HepG2 (cell line): ENCODE data around the gene TIRAP. TPM values are rescaled to one million over a fixed set of nuclear protein-coding genes. Genes with fewer than 3 reads are reported as not detected.
A peak's percentile ranks its signal among the peaks of the same experiment; 100 is the strongest.

Source experiments
- ATAC-seq: fragments of 200-7000 bp; cut with Tn5 transposase; 3 replicates; pipeline ENCODE4 v1.9.1; 2020; ENCODE audit warnings: mild to moderate bottlenecking, moderate library complexity
- BruUV-seq: library from RNA; stranded (reverse); fragments of 400-500 nt; replicated peaks from 2 replicates; lab custom pipeline; 2021; lab: Mats Ljungman, UMichigan
- CTCF ChIA-PET: fragments of 300-600 bp; formaldehyde crosslinking; extraction: SDS; loops from one replicate; lab custom pipeline; 2021; ENCODE audit warnings: low total read pairs, inconsistent platforms, low intra/inter-chr PET ratio; lab: Yijun Ruan, JAX
- POLR2A ChIA-PET: fragments of 350-600 bp; sonication (Branson Sonifier 250); formaldehyde crosslinking; loops from one replicate; lab custom pipeline; 2020; ENCODE audit warnings: antibody characterized with exemption, inconsistent platforms; lab: Yijun Ruan, JAX
- DNase-seq: peaks from one replicate; pipeline ENCODE4 v3.0.0-alpha.2; 2015; ENCODE audit warnings: low spot score
- FAIRE-seq: peaks from 3 replicates; lab custom pipeline; 2011; peaks lifted over from hg19 to GRCh38; lab: Jason Lieb, UNC
- H2AFZ ChIP-seq: one replicate; pipeline ENCODE4 v1.6.1; 2011; ENCODE audit warnings: low read length, inconsistent platforms
- H3K27ac ChIP-seq: fragments of 300-600 bp; 3 replicates; pipeline ENCODE4 v1.8.0; 2011; ENCODE audit warnings: mixed run types, mild to moderate bottlenecking, mixed read lengths, low read length, inconsistent platforms; ENCODE audit not compliant: insufficient read depth; ENCODE audit errors: extremely low read length
- H3K27me3 ChIP-seq, 2 experiments: fragments of 200-600 bp in 1 of 2; 2 replicates in 1 of 2; 3 replicates in 1 of 2; pipeline versions ENCODE4 v1.6.0 to v1.8.0; 2011; ENCODE audit warnings: low read length in 2 of 2, mild to moderate bottlenecking in 2 of 2, moderate library complexity in 2 of 2, inconsistent platforms in 1 of 2; ENCODE audit not compliant: insufficient read depth in 2 of 2, control insufficient read depth in 1 of 2
- H3K36me3 ChIP-seq, 2 experiments: fragments of 200-600 bp in 1 of 2; replicated peaks in 1 of 2; 2 replicates in 1 of 2; 3 replicates in 1 of 2; pipeline versions ENCODE4 v1.5.1 to v1.8.0; 2011; ENCODE audit warnings: low read length in 2 of 2, inconsistent platforms in 1 of 2; ENCODE audit not compliant: insufficient read depth in 2 of 2, control insufficient read depth in 1 of 2
- H3K4me1 ChIP-seq: 2 replicates; pipeline ENCODE4 v1.5.1; 2012; ENCODE audit warnings: low read length, inconsistent platforms; ENCODE audit not compliant: insufficient read depth
- H3K4me2 ChIP-seq: 2 replicates; pipeline ENCODE4 v1.6.0; 2011; ENCODE audit warnings: low read depth, low read length, inconsistent platforms
- H3K4me3 ChIP-seq, 3 experiments: fragments of 200-600 bp in 1 of 3; sonication (generic), shearing (Covaris generic) in 1 of 3; replicated peaks in 1 of 3; 2 replicates each; pipeline ENCODE4 v1.5.1; 2011 to 2016; ENCODE audit warnings: low read length in 3 of 3, inconsistent platforms in 2 of 3, low read depth in 2 of 3, mild to moderate bottlenecking in 2 of 3, control low read depth in 1 of 3, mixed read lengths in 1 of 3; ENCODE audit not compliant: insufficient read depth in 1 of 3
- H3K79me2 ChIP-seq: one replicate; pipeline ENCODE4 v1.6.1; 2011; ENCODE audit warnings: low read length, inconsistent platforms; ENCODE audit not compliant: insufficient read depth
- H3K9ac ChIP-seq: 2 replicates; pipeline ENCODE4 v1.6.0; 2011; ENCODE audit warnings: mild to moderate bottlenecking, low read depth, low read length, inconsistent platforms; ENCODE audit not compliant: insufficient read depth
- H3K9me3 ChIP-seq: 2 replicates; pipeline ENCODE4 v1.5.1; 2012; ENCODE audit warnings: mild to moderate bottlenecking, low read length
- H4K20me1 ChIP-seq: 2 replicates; pipeline ENCODE4 v1.6.0; 2011; ENCODE audit warnings: inconsistent platforms, mild to moderate bottlenecking, low read length, moderate library complexity; ENCODE audit not compliant: insufficient read depth
- ATF7 ChIP-seq, 2 experiments: fragments of 450-650 bp in 1 of 2; sonication (generic) in 1 of 2; formaldehyde crosslinking in 1 of 2; IDR thresholded peaks; 2 replicates each; pipeline versions ENCODE4 v1.4.0 to v1.6.1; 2016 to 2020; ENCODE audit warnings: antibody characterized with exemption in 1 of 2, mild to moderate bottlenecking in 1 of 2, missing genetic modification reagents in 1 of 2
- POLR2AphosphoS5 ChIP-seq: IDR thresholded peaks from 2 replicates; pipeline ENCODE4 v1.6.1; 2012; ENCODE audit warnings: low read depth, low read length
- RBM22 ChIP-seq: fragments of 200-400 bp; formaldehyde crosslinking; optimal IDR thresholded peaks from 2 replicates; pipeline ENCODE3; 2017; ENCODE audit warnings: mild to moderate bottlenecking, low read length, moderate library complexity
- ZBTB4 ChIP-seq: sonication (generic); formaldehyde crosslinking; IDR thresholded peaks from 2 replicates; pipeline ENCODE4 v1.4.0; 2020; ENCODE audit warnings: missing genetic modification reagents, mild to moderate bottlenecking, borderline replicate concordance
- WGBS: methylation state at CpG from one replicate; pipeline ENCODE4 v1.1.6; 2017; ENCODE audit warnings: low lambda C conversion rate; 5-methylcytosine and 5-hydroxymethylcytosine counted together
- in situ Hi-C: cut with HindIII; loops from 2 replicates; pipeline ENCODE4 v1.10.0; 2017; ENCODE audit warnings: low pct_unique_long_range_greater_than_20kb; ENCODE audit not compliant: extremely low pct_ligation_motif_present
- intact Hi-C: fragments of 100-400 bp; cut with micrococcal nuclease; formaldehyde crosslinking; loops from one replicate; pipeline ENCODE4 v1.10.0; 2022; ENCODE audit not compliant: unreplicated experiment
- polyA plus RNA-seq, 8 experiments: library from polyadenylated mRNA; depleted of rRNA in 3 of 8; stranded (reverse) in 7 of 8; unstranded in 1 of 8; fragments of >200 nt; fragmentation: Illumina TruSeq in 4 of 8; extraction: Trizol in 4 of 8; gene quantifications; 2 replicates each; pipeline versions ENCODE4 v1.2.1 to v1.2.3, GENCODE V29; 2011 to 2016; ENCODE audit warnings: low read depth in 4 of 8, missing spikeins in 1 of 8, mixed read lengths in 1 of 8; ENCODE audit not compliant: insufficient read depth in 1 of 8
- total RNA-seq, 5 experiments: library from RNA; depleted of rRNA; stranded (reverse); fragments of >200 nt; fragmentation: Illumina TruSeq; extraction: Trizol; gene quantifications; 2 replicates each; pipeline ENCODE4 v1.2.3, GENCODE V29; 2016; ENCODE audit warnings: low read depth in 1 of 5
- TF ChIP-seq, protein P1 (sequence below): sonication (generic); formaldehyde crosslinking; IDR thresholded peaks from 2 replicates; pipeline ENCODE4 v1.5.0; 2020; ENCODE audit warnings: mild to moderate bottlenecking, missing genetic modification reagents

TIRAP gene
- total and polyA plus RNA-seq, 2 of the 13 experiments (the other 11 are each of a cell fraction or from before 2014, with no cell fraction given), result 5.4 to 5.7 TPM

DNA sequence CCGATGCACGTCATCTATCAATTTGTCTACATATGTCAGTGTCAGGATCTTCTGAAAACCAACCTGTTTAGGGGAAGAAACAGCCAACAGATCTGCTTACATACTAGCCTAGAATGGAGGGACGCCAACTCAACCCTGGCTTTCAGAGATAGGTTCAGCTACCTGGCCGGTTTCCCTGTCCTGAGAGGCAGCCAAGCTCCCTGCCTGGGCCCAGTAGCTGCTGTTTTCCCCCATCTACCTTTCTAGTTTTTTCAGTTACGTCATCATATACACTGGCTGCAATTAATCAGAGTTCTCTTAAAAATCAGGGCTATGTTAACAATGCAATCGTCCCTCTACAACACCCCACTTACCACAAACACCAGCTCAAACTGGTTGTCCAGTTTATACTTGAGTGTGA lies 15.2 kb upstream of the TIRAP start:
- WGBS, result 67% methylated on average over 6 of the region's 6 CpGs
- TF ChIP-seq POLR2AphosphoS5, result peak; percentile 5; the same call in 1 of the 2 replicates
- TF ChIP-seq, protein P1, sequence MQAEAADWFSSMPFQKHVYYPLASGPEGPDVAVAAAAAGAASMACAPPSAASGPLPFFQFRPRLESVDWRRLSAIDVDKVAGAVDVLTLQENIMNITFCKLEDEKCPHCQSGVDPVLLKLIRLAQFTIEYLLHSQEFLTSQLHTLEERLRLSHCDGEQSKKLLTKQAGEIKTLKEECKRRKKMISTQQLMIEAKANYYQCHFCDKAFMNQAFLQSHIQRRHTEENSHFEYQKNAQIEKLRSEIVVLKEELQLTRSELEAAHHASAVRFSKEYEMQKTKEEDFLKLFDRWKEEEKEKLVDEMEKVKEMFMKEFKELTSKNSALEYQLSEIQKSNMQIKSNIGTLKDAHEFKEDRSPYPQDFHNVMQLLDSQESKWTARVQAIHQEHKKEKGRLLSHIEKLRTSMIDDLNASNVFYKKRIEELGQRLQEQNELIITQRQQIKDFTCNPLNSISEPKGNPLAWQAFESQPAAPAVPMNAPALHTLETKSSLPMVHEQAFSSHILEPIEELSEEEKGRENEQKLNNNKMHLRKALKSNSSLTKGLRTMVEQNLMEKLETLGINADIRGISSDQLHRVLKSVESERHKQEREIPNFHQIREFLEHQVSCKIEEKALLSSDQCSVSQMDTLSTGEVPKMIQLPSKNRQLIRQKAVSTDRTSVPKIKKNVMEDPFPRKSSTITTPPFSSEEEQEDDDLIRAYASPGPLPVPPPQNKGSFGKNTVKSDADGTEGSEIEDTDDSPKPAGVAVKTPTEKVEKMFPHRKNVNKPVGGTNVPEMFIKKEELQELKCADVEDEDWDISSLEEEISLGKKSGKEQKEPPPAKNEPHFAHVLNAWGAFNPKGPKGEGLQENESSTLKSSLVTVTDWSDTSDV (CRISPR knock-in tag), result no peak
- TF ChIP-seq RBM22, result peak; percentile 18
- TF ChIP-seq ATF7 (IDR thresholded peaks at IDR 0.05), result peak; percentile 66
- TF ChIP-seq ATF7 (CRISPR knock-in tag; IDR thresholded peaks at IDR 0.05), result no peak
- no peak for TF ChIP-seq ZBTB4 (CRISPR knock-in tag)
- intact Hi-C loops, result loop anchor here (2.0 kb wide), 2 partner anchors 15 to 57 kb away; partner anchors contain the start of genes FAM118B, RPUSD4 and TIRAP
- Histone ChIP-seq H4K20me1 (no peaks in the 10 kb centered on the region), H3K4me2 (peak overlapping the region; percentile 87), H2AFZ (no peak overlapping the region), H3K4me1 (peaks cover 35% of the 10 kb centered on the region), H3K36me3 (peaks cover 36 to 53% of the 10 kb centered on the region in 2 experiments), H3K27ac (peak overlapping the region; percentile 94), H3K4me3 (peak overlapping the region; percentile 93 to 100 (median 93)), H3K9ac (peak overlapping the region; percentile 99), H3K9me3 (no peaks in the 10 kb centered on the region), H3K27me3 (no peaks in the 10 kb centered on the region; a peak in 1 of 5 replicates), H3K79me2 (peaks cover 38% of the 10 kb centered on the region)
- no peak for FAIRE-seq
- POLR2A ChIA-PET, result interaction anchor here (1.1 to 1.5 kb wide), 2 partner anchors 32 to 90 kb away, joined by 4 to 5 read pairs; no protein-coding TSS in a partner anchor
- in situ Hi-C loops, result no loop called here
- no peak for ATAC-seq
- no peak for DNase-seq
- CTCF ChIA-PET, result no interaction called here
- TSS peak; percentile 63 for BruUV-seq
